GM21737 (cell line): ENCODE measurements around the gene ZIC3.
"Not testable (repeated sequence)": the region's sequence is repeated elsewhere in the genome, so short reads cannot be mapped to it uniquely, and the experiment has no call there.

ENCODE experiments used
- ATAC-seq: cut with Tn5 transposase; IDR thresholded peaks from one replicate; pipeline ENCODE4 v1.9.1; 2021; ENCODE audit warnings: mild to moderate bottlenecking, moderate library complexity; ENCODE audit not compliant: unreplicated experiment

Gene ZIC3

GRCh38 chrX:137565921-137566745, at the start of gene ZIC3:
Gene ZIC3, plus strand, starts transcription at chrX:137566127. Its CDS starts 565 bp downstream, at chrX:137566692.
- no peak for ATAC-seq

GRCh38 chrX:137519459-137519858, 46.5 kb upstream of the ZIC3 start:
- no peak for ATAC-seq

GRCh38 chrX:137545711-137546651, 19.9 kb upstream of the ZIC3 start:
- ATAC-seq = no peak

- ATAC-seq = no peak
These were observed 18.6 kb upstream of the ZIC3 start for GRCh38 chrX:137547291-137547690.

- ATAC-seq = no peak
These were observed 17.7 kb upstream of the ZIC3 start for GRCh38 chrX:137548261-137548660.

GRCh38 chrX:137549073-137549472, 16.9 kb upstream of the ZIC3 start:
- no peak for ATAC-seq

- no peak for ATAC-seq
These were observed 15.9 kb upstream of the ZIC3 start for GRCh38 chrX:137549851-137550664.

GRCh38 chrX:137550665-137551261, 15.2 kb upstream of the ZIC3 start:
- no peak for ATAC-seq

GRCh38 chrX:137552098-137552497, 13.8 kb upstream of the ZIC3 start:
- ATAC-seq = not testable (repeated sequence)

- no peak for ATAC-seq
These were observed 3.8 kb upstream of the ZIC3 start for GRCh38 chrX:137562096-137562495.

GRCh38 chrX:137563681-137564651, 2.0 kb upstream of the ZIC3 start:
- no peak for ATAC-seq

- no peak for ATAC-seq
These were observed 516 bp upstream of the ZIC3 start for GRCh38 chrX:137565318-137565904.

- no peak for ATAC-seq
These were observed 1.1 kb downstream of the ZIC3 start for GRCh38 chrX:137566746-137567679.

- ATAC-seq = no peak
These were observed 1.8 kb downstream of the ZIC3 start for GRCh38 chrX:137567682-137568232.

- no peak for ATAC-seq
These were observed 3.0 kb downstream of the ZIC3 start for GRCh38 chrX:137568741-137569469.

GRCh38 chrX:137569470-137569891, 3.6 kb downstream of the ZIC3 start:
- ATAC-seq = no peak
